ENCODE data around the gene TAS2R7. TPM values are rescaled to one million over a fixed set of nuclear protein-coding genes. Genes with fewer than 3 reads are reported as not detected.

TAS2R7 gene
- total and polyA plus RNA-seq, 2 of the 4 experiments (the other 2 are of a cell fraction): not detected

DNA sequence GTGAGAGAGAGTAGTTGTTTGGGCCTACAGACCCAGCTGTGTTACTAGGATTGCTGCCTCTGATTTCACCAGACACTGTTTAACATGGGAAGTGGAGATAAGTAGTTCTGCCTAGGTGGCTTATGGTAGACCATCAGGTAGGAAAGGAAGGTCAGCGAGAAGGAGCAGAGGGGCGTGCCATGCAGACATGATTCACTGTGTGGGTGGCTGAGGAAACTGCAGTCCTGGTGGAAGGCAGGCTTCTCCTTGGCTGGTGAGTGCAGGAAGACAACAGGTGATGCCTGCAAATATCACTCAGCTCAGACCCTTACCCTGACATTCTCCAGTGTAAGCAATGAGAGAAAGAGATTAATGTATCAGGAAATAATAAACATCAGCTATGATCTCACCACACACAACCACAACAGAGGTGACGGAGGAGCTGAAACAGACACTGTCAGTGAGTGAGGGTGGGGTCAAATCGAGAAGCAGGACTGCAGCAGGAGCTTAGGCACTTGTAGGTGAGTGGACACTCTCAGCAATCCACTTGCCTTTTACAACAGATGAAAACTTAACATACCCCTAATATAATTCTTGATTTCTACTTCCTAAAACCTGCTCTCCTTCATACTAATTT lies 48.9 kb upstream of the TAS2R7 start:
- H3K4ac ChIP-seq (ENCODE audit: low read depth, low read length): no peak overlapping the region
- ChIA-PET POLR2A (ENCODE audit: unreplicated experiment) (no interaction called here), CTCF (no interaction called here)
- no peak overlapping the region for H3K23ac ChIP-seq (ENCODE audit: low read depth, low read length)
- no peaks in the 10 kb centered on the region for H3K27me3 ChIP-seq (ENCODE audit: control insufficient read depth, insufficient read depth, low read length)
- in situ Hi-C loops (cut with MboI; ENCODE audit: low sequenced_read_pairs): no loop called here
- H2BK20ac ChIP-seq (ENCODE audit: low read depth, low read length): no peak overlapping the region
- no peak overlapping the region for H3K18ac ChIP-seq (ENCODE audit: low read depth, low read length)
- dilution Hi-C loops (cut with HindIII; ENCODE audit: low sequenced_read_pairs, unreplicated experiment): no loop called here
- H2AK5ac ChIP-seq (ENCODE audit: low read depth, low read length): no peak overlapping the region
- H2AFZ ChIP-seq (replicated peaks; ENCODE audit: low read length, poor library complexity): no peak overlapping the region
- no peak overlapping the region for H3K56ac ChIP-seq (ENCODE audit: extremely low read depth, insufficient read depth, low read length)
- no peak overlapping the region for H4K91ac ChIP-seq (ENCODE audit: insufficient read depth, low read depth, low read length)
- no peaks in the 10 kb centered on the region for H4K20me1 ChIP-seq (ENCODE audit: insufficient read depth, low read length)
- H2BK120ac ChIP-seq (ENCODE audit: low read depth, low read length): no peak overlapping the region
- H3K9me1 ChIP-seq (ENCODE audit: insufficient read depth, low read length): peaks cover 7% of the 10 kb centered on the region; the same call in 1 of the 2 replicates
- no peak overlapping the region for H4K8ac ChIP-seq (ENCODE audit: low read depth in 2 of 2, low read length in 2 of 2)
- H4K5ac ChIP-seq (ENCODE audit: low read depth, low read length): no peak overlapping the region
- ATAC-seq (ENCODE audit: low read depth) (no peak), DNase-seq (no peak)
- H2BK15ac ChIP-seq (ENCODE audit: low read depth, low read length): no peak overlapping the region
- WGBS, 2 experiments (ENCODE audit: extremely low coverage in 2 of 2, insufficient read length in 1 of 2): 80% methylated on average over 1 of the region's 4 CpGs; no CpG with 5 or more reads in 1 of the 2 experiments
- H3K14ac ChIP-seq (replicated peaks; ENCODE audit: low read depth, low read length): no peak overlapping the region
- no peak overlapping the region for H2AK9ac ChIP-seq (replicated peaks; ENCODE audit: low read depth, low read length, poor library complexity)
- H2BK5ac ChIP-seq (ENCODE audit: low read depth, low read length, poor library complexity, severe bottlenecking): no peak overlapping the region
- H3K4me3 ChIP-seq (ENCODE audit: insufficient read depth, low read depth, low read length): no peak overlapping the region
- no peak overlapping the region for H3K4me2 ChIP-seq (ENCODE audit: low read depth, low read length)
- intact Hi-C loops (cut with micrococcal nuclease): no loop called here
- no peak overlapping the region for H3K27ac ChIP-seq (ENCODE audit: insufficient read depth, low read length)
- H3K9me3 ChIP-seq (ENCODE audit: control insufficient read depth, insufficient read depth, low read length): no peaks in the 10 kb centered on the region; the same call in 1 of the 2 replicates
- H3K36me3 ChIP-seq (ENCODE audit: control insufficient read depth, insufficient read depth, low read length): no peaks in the 10 kb centered on the region
- H3K4me1 ChIP-seq (ENCODE audit: control insufficient read depth, insufficient read depth, low read length): no peaks in the 10 kb centered on the region
- 0 out of 4 replicates have a peak, but pooled peaks cover 0 to 6% of the 10 kb centered on the region in 2 experiments for H3K79me1 ChIP-seq (ENCODE audit: low read depth in 1 of 2, low read length in 2 of 2)
- no peak overlapping the region for H3K9ac ChIP-seq (ENCODE audit: low read depth, low read length)
- TF ChIP-seq, protein P1, sequence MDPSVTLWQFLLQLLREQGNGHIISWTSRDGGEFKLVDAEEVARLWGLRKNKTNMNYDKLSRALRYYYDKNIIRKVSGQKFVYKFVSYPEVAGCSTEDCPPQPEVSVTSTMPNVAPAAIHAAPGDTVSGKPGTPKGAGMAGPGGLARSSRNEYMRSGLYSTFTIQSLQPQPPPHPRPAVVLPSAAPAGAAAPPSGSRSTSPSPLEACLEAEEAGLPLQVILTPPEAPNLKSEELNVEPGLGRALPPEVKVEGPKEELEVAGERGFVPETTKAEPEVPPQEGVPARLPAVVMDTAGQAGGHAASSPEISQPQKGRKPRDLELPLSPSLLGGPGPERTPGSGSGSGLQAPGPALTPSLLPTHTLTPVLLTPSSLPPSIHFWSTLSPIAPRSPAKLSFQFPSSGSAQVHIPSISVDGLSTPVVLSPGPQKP (IDR thresholded peaks at IDR 0.05; ENCODE audit: borderline replicate concordance, low read depth, low read length): no peak
- TF ChIP-seq NFE2L2 (IDR thresholded peaks at IDR 0.05; ENCODE audit: low read depth, low read length) (no peak), MAZ (IDR thresholded peaks at IDR 0.05; ENCODE audit: borderline replicate concordance, low read depth, low read length) (no peak)
- BruUV-seq (replicated peaks): no TSS peak
